AG04450 (cell line): ENCODE data around the gene YOD1. TPM values are rescaled to one million over a fixed set of nuclear protein-coding genes. Genes with fewer than 3 reads are reported as not detected.

Experiments
- CTCF ChIA-PET: fragments of 300-600, 350-600 bp; formaldehyde crosslinking; extraction: SDS; loops from one replicate; lab custom pipeline; 2022; ENCODE audit warnings: antibody characterized with exemption, inconsistent platforms; lab: Charles Lee
- POLR2A ChIA-PET: fragments of 350-600 bp; formaldehyde crosslinking; extraction: SDS; loops from one replicate; lab custom pipeline; 2021; ENCODE audit warnings: antibody characterized with exemption, inconsistent platforms; lab: Yijun Ruan, JAX
- DNase-seq: peaks from one replicate; pipeline ENCODE4 v3.0.0-alpha.2; 2011; ENCODE audit warnings: low read depth, low spot score
- H3K27ac ChIP-seq: one replicate; pipeline ENCODE4 v1.5.1; 2012; ENCODE audit warnings: low read depth, low read length, control low read depth
- H3K27me3 ChIP-seq: one replicate; pipeline ENCODE4 v1.6.0; 2012; ENCODE audit warnings: low read length; ENCODE audit not compliant: control insufficient read depth, insufficient read depth
- H3K4me3 ChIP-seq: 2 replicates; pipeline ENCODE4 v1.5.1; 2011; ENCODE audit warnings: mild to moderate bottlenecking, low read depth, low read length, control low read depth
- H3K9me3 ChIP-seq: 2 replicates; pipeline ENCODE4 v1.5.1; 2012; ENCODE audit warnings: low read length; ENCODE audit not compliant: control insufficient read depth, insufficient read depth
- CTCF ChIP-seq: IDR thresholded peaks from 2 replicates; pipeline ENCODE4 v1.5.1; 2011; ENCODE audit warnings: low read depth, low read length, control low read depth, inconsistent platforms
- polyA plus RNA-seq: library from polyadenylated mRNA; depleted of rRNA; stranded (reverse); fragments of >200 nt; gene quantifications from 2 replicates; pipeline ENCODE4 v1.2.3, GENCODE V29; 2011

YOD1 gene
- polyA plus RNA-seq, 1 experiment, result 3.2 TPM

DNA sequence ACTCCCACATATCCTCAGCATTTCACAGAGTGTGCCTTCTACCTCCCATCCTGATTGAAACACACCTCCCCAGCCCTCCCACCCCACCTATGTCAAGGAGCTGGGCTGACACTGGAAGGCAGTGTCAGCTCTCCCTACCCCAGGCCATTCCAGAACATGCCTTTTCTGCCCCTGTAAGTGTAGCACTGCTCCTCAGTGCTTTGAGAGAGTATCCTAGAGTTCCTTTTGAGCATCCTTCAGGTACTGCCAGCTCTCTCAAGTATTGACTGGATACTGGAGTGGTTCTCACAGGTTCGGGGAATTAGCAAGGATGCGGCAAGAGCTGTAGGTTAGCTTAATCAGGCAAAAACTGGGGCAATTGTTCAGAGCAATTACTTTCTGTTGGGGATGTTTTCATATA, 40.3 kb downstream of the YOD1 start:
- no peak overlapping the region for H3K4me3 ChIP-seq
- H3K27ac ChIP-seq, result no peak overlapping the region
- no peak for DNase-seq
- no peak for TF ChIP-seq CTCF
- no peaks in the 10 kb centered on the region for H3K27me3 ChIP-seq
- ChIA-PET CTCF (interaction anchor here (0.9 kb wide), 1 partner anchor 276 kb away, joined by 3 read pairs; no protein-coding TSS in a partner anchor), POLR2A (interaction anchor here (0.7 kb wide), 1 partner anchor 35 kb away, joined by 3 read pairs; no protein-coding TSS in a partner anchor)
- no peaks in the 10 kb centered on the region for H3K9me3 ChIP-seq

DNA sequence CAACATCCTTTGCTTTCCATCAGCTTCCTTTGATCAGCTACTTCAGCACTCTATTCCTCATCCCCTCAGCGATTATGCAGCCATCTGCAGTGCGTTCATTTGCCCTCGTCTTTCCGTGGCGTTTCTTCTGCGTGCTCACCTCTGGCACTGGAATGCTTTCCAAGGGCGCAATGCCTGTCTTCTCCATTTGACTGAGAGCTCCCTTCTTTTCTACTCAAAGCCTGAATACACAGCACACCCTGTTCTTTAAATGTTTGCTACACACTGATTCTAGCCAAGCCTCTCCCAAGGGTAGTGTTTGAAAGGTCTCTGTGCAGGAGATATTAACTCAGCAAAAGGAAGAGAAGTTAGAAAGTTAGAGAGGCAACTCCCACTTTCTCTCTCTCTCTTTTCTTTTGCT, 41.1 kb downstream of the YOD1 start:
- Histone ChIP-seq H3K27ac (no peak overlapping the region), H3K4me3 (no peak overlapping the region), H3K27me3 (no peaks in the 10 kb centered on the region), H3K9me3 (no peaks in the 10 kb centered on the region)
- no peak for TF ChIP-seq CTCF
- ChIA-PET CTCF (no interaction called here), POLR2A (no interaction called here)
- DNase-seq, result no peak

- DNase-seq, result no peak
- Histone ChIP-seq H3K4me3 (no peak overlapping the region), H3K27me3 (no peaks in the 10 kb centered on the region), H3K27ac (no peak overlapping the region), H3K9me3 (no peaks in the 10 kb centered on the region)
- CTCF ChIA-PET, result no interaction called here
- no peak for TF ChIP-seq CTCF
- POLR2A ChIA-PET, result no interaction called here
Measured at GRCh38 chr1:207009182-207009850, 41.7 kb downstream of the YOD1 start.

GRCh38 chr1:207007352-207008033, 43.5 kb downstream of the YOD1 start:
- ChIA-PET CTCF (interaction anchor here (0.9 to 2.5 kb wide), 3 partner anchors 7 to 43 kb away, joined by 3 to 11 read pairs (median 3); no protein-coding TSS in a partner anchor), POLR2A (no interaction called here)
- Histone ChIP-seq H3K9me3 (no peaks in the 10 kb centered on the region), H3K27me3 (no peaks in the 10 kb centered on the region), H3K27ac (peak overlapping the region; percentile 83), H3K4me3 (no peak overlapping the region)
- TF ChIP-seq CTCF, result no peak
- peak; percentile 70 for DNase-seq

DNA sequence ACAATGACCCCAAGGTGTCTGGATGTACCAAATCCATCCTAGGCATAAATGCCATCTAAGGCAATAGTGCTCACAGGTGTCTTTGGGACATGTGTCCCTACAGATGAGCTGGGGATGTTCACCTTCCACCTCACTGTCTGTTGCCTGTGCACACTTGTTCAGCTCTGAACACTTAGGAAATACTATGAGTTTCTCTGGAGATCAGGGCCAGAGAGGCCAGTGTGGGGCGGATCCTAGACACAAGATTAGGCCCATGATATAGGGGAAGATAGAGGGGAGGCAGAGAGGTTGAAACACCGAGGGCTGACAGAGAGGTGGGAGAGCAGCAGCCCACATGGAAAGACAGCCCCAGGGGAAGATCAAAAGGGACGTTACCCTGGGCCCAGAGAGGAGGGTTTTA, 44.1 kb downstream of the YOD1 start:
- H3K4me3 ChIP-seq, result no peak overlapping the region
- no peaks in the 10 kb centered on the region for H3K9me3 ChIP-seq
- H3K27ac ChIP-seq, result peak overlapping the region; percentile 83
- no peak for DNase-seq
- H3K27me3 ChIP-seq, result no peaks in the 10 kb centered on the region
- ChIA-PET CTCF (interaction anchor here (1.2 to 2.5 kb wide), 3 partner anchors 8 to 36 kb away, joined by 3 to 11 read pairs (median 5); no protein-coding TSS in a partner anchor), POLR2A (no interaction called here)
- TF ChIP-seq CTCF, result no peak
